Upper lobe of left lung (tissue), 6 donors: ENCODE measurements around the gene AGBL4. TPM values are rescaled to one million over a fixed set of nuclear protein-coding genes. Genes with fewer than 3 reads are reported as not detected.

Experiments used
- ATAC-seq, 2 donors: fragments of 200-7000 bp; cut with Tn5 transposase; one replicate each; pipeline ENCODE4 v1.9.1; 2022; ENCODE audit warnings: mild to moderate bottlenecking in 2 of 2, moderate library complexity in 2 of 2; ENCODE audit not compliant: low FRiP score in 2 of 2
- DNase-seq, 2 donors: peaks; one replicate each; pipeline ENCODE4 v3.0.0-alpha.2; 2019 to 2020
- H3K27ac ChIP-seq, 4 donors: fragments of 200-600 bp; sonication (generic); one replicate each; pipeline ENCODE4 v1.5.1; 2016 to 2019
- H3K27me3 ChIP-seq, 4 donors: fragments of 200-600 bp; sonication (generic); one replicate each; pipeline ENCODE4 v1.5.1; 2017 to 2019
- H3K36me3 ChIP-seq, 4 donors: fragments of 200-600 bp; sonication (generic); one replicate each; pipeline ENCODE4 v1.5.1; 2016 to 2019
- H3K4me1 ChIP-seq, 4 donors: fragments of 200-600 bp; sonication (generic); one replicate each; pipeline ENCODE4 v1.5.1; 2018 to 2019
- H3K4me3 ChIP-seq, 4 donors: fragments of 200-600 bp; sonication (generic); one replicate each; pipeline ENCODE4 v1.5.1; 2017 to 2019; ENCODE audit warnings: mild to moderate bottlenecking in 2 of 4, moderate library complexity in 1 of 4
- H3K9me3 ChIP-seq, 4 donors: fragments of 200-600 bp; sonication (generic); one replicate each; pipeline ENCODE4 v1.5.1; 2018 to 2019
- EP300 ChIP-seq, 4 donors: sonication (generic); formaldehyde crosslinking; IDR thresholded peaks; one replicate each; pipeline ENCODE4 v1.5.1; 2017; ENCODE audit warnings: antibody characterized with exemption in 4 of 4, control low read depth in 2 of 4
- POLR2A ChIP-seq, 4 donors: fragments of 450-650 bp; IDR thresholded peaks; one replicate each; pipeline ENCODE4 v1.5.1; 2016 to 2017; ENCODE audit warnings: antibody characterized with exemption in 4 of 4, mild to moderate bottlenecking in 2 of 4
- POLR2AphosphoS5 ChIP-seq, 2 donors: sonication (generic); formaldehyde crosslinking; IDR thresholded peaks; one replicate each; pipeline ENCODE4 v1.5.1; 2017; ENCODE audit warnings: antibody characterized with exemption in 2 of 2
- WGBS, 2 donors: methylation state at CpG; one replicate each; pipeline ENCODE4 v1.1.5; 2017 to 2018; 5-methylcytosine and 5-hydroxymethylcytosine counted together
- total RNA-seq, 6 donors: library from RNA; depleted of rRNA in 4 of 6; stranded (reverse); fragments of >200 nt in 4 of 6; gene quantifications; one replicate each; pipeline versions ENCODE4 v1.1.0 to v1.2.1, GENCODE V29; 2016 to 2021
- TF ChIP-seq, protein P1 (sequence below), 6 experiments: fragments of 450-650 bp in 4 of 6; fragments of 200-600 bp in 2 of 6; sonication (generic) in 2 of 6; IDR thresholded peaks; one replicate each; pipeline ENCODE4 v1.5.1; 2016 to 2019; ENCODE audit warnings: antibody characterized with exemption in 6 of 6
- donor health status: DM: no; HTN: no; CAD: no; lungs with moderate emphysema.
- donor health status: DM: no; HTN: yes; CAD: no; lungs with severe emphysema.

Gene AGBL4
- total RNA-seq, 6 donors from 2014 or later: 0.57 to 10.5 (median 1.5) TPM

DNA sequence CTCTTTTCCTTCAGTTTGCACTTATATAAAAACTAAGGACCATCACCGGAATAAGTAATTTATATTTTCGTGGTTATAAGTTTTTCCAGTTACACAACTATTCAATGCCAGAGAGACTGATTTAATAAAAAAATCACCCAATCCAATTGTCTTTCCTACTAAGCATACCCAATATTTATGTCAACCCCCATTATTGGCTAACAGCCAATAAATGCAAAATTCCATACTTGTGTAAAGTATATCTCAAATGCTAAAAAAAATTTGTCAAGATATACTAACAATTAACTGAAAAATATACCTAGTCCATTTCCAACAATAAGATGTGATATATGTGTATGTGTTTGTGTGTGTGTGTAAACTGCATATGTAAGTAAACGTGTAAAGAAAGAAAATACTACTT, 117.4 kb downstream of the AGBL4 start:
- Histone ChIP-seq H3K36me3 (no peaks in the 10 kb centered on the region), H3K27ac (no peak overlapping the region), H3K27me3 (no peaks in the 10 kb centered on the region), H3K4me3 (no peak overlapping the region), H3K4me1 (no peaks in the 10 kb centered on the region), H3K9me3 (no peaks in the 10 kb centered on the region)
- ATAC-seq (no peak), DNase-seq (no peak)
- TF ChIP-seq, protein P1, sequence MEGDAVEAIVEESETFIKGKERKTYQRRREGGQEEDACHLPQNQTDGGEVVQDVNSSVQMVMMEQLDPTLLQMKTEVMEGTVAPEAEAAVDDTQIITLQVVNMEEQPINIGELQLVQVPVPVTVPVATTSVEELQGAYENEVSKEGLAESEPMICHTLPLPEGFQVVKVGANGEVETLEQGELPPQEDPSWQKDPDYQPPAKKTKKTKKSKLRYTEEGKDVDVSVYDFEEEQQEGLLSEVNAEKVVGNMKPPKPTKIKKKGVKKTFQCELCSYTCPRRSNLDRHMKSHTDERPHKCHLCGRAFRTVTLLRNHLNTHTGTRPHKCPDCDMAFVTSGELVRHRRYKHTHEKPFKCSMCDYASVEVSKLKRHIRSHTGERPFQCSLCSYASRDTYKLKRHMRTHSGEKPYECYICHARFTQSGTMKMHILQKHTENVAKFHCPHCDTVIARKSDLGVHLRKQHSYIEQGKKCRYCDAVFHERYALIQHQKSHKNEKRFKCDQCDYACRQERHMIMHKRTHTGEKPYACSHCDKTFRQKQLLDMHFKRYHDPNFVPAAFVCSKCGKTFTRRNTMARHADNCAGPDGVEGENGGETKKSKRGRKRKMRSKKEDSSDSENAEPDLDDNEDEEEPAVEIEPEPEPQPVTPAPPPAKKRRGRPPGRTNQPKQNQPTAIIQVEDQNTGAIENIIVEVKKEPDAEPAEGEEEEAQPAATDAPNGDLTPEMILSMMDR (IDR thresholded peaks at IDR 0.05): no peak
- no peak for TF ChIP-seq POLR2A (IDR thresholded peaks at IDR 0.05)
- TF ChIP-seq POLR2AphosphoS5 (IDR thresholded peaks at IDR 0.05): no peak
- TF ChIP-seq EP300 (IDR thresholded peaks at IDR 0.05): no peak
- WGBS, 2 donors: 72 to 83% methylated on average over 3 of the region's 3 CpGs

DNA sequence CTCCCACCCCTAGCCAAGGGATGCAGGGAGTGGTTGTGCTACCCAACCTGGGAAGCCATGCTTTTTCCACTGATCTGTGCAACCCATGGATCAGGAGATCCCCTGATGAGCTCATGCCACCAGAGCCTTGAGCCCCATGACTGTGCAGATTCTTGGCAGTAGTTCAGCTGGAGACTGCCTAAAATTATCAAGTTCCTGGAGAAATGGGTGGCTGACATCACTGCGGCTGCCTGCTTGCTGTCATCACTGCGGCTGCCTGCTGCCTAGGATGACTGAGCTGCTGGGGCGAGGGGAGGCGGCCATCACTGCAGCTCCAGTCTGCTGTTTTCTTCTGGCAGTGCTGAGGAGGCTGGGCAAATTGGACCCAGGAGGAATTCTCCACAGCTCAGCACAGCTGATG, 159.2 kb downstream of the AGBL4 start:
- Histone ChIP-seq H3K4me3 (no peak overlapping the region), H3K27me3 (no peaks in the 10 kb centered on the region), H3K9me3 (no peaks in the 10 kb centered on the region), H3K36me3 (no peaks in the 10 kb centered on the region), H3K27ac (no peak overlapping the region), H3K4me1 (no peaks in the 10 kb centered on the region)
- WGBS, 2 donors: 95% methylated on average over 4 of the region's 4 CpGs; no CpG with 5 or more reads in 1 of the 2 donors
- ATAC-seq: no peak
- TF ChIP-seq, protein P1 (IDR thresholded peaks at IDR 0.05): no peak
- TF ChIP-seq POLR2AphosphoS5 (IDR thresholded peaks at IDR 0.05) (no peak), POLR2A (IDR thresholded peaks at IDR 0.05) (no peak), EP300 (IDR thresholded peaks at IDR 0.05) (no peak)
- peak in 1 of 2 donors; percentile 19 for DNase-seq

DNA sequence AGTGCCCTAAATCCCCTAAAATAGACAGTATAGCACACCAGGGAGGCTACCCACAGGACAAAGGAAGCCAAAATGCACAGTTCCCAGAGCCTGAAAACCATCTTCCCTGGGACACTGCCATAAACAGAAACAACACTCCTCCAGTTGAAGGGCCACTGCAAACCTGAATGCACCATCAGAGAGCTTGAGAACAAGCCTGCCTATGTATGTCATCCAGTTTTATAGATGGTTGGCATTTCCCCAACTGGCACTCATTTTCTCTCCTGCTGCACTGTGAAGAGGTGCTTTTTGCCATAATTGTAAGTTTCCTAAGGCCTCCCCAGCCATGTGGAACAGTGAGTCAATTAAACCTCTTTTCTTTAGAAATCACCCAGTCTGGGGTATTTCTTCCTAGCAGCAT, 169.0 kb downstream of the AGBL4 start:
- no peaks in the 10 kb centered on the region for H3K36me3 ChIP-seq
- ATAC-seq (no peak), DNase-seq (no peak)
- peaks cover 0 to 3% (median 0%) of the 10 kb centered on the region in 4 donors for H3K9me3 ChIP-seq
- no peaks in the 10 kb centered on the region for H3K4me1 ChIP-seq
- H3K27ac ChIP-seq: no peak overlapping the region
- TF ChIP-seq POLR2A (IDR thresholded peaks at IDR 0.05) (no peak), POLR2AphosphoS5 (IDR thresholded peaks at IDR 0.05) (no peak), EP300 (IDR thresholded peaks at IDR 0.05) (no peak)
- TF ChIP-seq, protein P1 (IDR thresholded peaks at IDR 0.05): no peak
- no peaks in the 10 kb centered on the region for H3K27me3 ChIP-seq
- no peak overlapping the region for H3K4me3 ChIP-seq

DNA sequence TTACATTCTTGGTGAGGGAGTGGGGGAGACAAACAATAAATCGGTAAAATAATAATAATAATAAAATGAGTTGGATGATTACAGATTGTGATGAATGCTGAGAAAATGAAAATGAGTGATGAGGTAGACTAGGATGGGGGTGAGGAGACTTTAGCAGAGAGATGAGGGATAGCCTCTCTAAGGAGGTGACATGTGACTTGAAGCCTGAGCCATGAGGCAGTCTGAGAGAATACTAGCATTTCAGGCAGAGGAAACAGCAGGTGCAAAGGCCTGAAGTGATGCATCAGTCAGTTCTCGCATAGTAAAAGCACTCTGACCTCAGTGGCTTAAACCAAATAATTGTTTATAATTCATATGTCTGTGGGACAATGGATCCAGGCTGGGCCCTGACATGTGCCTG, 181.2 kb downstream of the AGBL4 start:
- Histone ChIP-seq H3K27me3 (no peaks in the 10 kb centered on the region), H3K4me3 (no peak overlapping the region), H3K36me3 (no peaks in the 10 kb centered on the region), H3K27ac (no peak overlapping the region), H3K4me1 (no peaks in the 10 kb centered on the region), H3K9me3 (peaks cover 4 to 49% (median 24%) of the 10 kb centered on the region in 4 donors)
- no peak for TF ChIP-seq POLR2A (IDR thresholded peaks at IDR 0.05)
- no peak for TF ChIP-seq EP300 (IDR thresholded peaks at IDR 0.05)
- TF ChIP-seq, protein P1 (IDR thresholded peaks at IDR 0.05): no peak
- TF ChIP-seq POLR2AphosphoS5 (IDR thresholded peaks at IDR 0.05): no peak
- WGBS, 2 donors: 86 to 93% methylated on average over 2 of the region's 2 CpGs
- ATAC-seq (no peak), DNase-seq (no peak)

DNA sequence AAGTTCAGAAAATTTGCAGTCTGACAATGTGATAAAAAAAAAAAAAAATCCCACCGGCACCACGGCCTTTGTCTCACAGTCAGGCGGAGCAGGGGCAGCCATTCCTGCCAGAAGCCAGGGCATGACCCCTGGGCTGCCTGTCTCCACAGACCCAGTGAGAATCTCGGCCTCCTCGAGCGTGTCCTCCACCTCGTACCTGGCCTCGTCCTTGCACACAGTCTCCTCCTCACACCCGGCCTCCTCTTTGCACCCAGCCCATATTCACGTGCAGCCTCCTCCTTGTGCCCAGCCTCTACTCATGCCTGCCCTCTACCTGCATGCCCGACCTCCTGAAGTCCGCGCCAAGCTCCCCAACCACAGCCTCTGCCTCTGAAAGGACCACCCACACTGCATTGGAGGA, 182.0 kb downstream of the AGBL4 start:
- ATAC-seq (peak in 1 of 2 donors; percentile 17), DNase-seq (peak in 1 of 2 donors; percentile 27)
- no peak for TF ChIP-seq POLR2A (IDR thresholded peaks at IDR 0.05)
- TF ChIP-seq POLR2AphosphoS5 (IDR thresholded peaks at IDR 0.05): no peak
- no peak for TF ChIP-seq EP300 (IDR thresholded peaks at IDR 0.05)
- TF ChIP-seq, protein P1 (IDR thresholded peaks at IDR 0.05): no peak
- H3K9me3 ChIP-seq: peaks cover 4 to 51% (median 22%) of the 10 kb centered on the region in 4 donors
- H3K27ac ChIP-seq: no peak overlapping the region
- 92 to 94% methylated on average over 13 of the region's 13 CpGs for WGBS, 2 donors
- H3K4me1 ChIP-seq: no peaks in the 10 kb centered on the region
- H3K27me3 ChIP-seq: no peaks in the 10 kb centered on the region
- no peak overlapping the region for H3K4me3 ChIP-seq
- H3K36me3 ChIP-seq: no peaks in the 10 kb centered on the region
